HCT116 (cell line): ENCODE data around the gene GSTM4.
"Not testable (repeated sequence)": the region's sequence is repeated elsewhere in the genome, so short reads cannot be mapped to it uniquely, and the experiment has no call there.

Experiments
- CTCF ChIP-seq, 3 experiments: fragments of 200-600 bp in 1 of 3; sonication (generic) in 1 of 3; IDR thresholded peaks in 2 of 3; conservative IDR thresholded peaks in 1 of 3; 2 replicates each; pipeline ENCODE4 v1.5.1; 2012 to 2017; ENCODE audit warnings: low read depth in 2 of 3, low read length in 2 of 3, antibody characterized with exemption in 1 of 3, borderline replicate concordance in 1 of 3, control low read depth in 1 of 3, mild to moderate bottlenecking in 1 of 3, mixed read lengths in 1 of 3, mixed run types in 1 of 3, moderate library complexity in 1 of 3; ENCODE audit not compliant: insufficient read depth in 1 of 3
- EZH2 ChIP-seq: fragments of 200-600 bp; sonication (generic); IDR thresholded peaks from 2 replicates; pipeline ENCODE4 v1.6.1; 2017; ENCODE audit warnings: antibody characterized with exemption, mixed run types
- MAX ChIP-seq: IDR thresholded peaks from 2 replicates; pipeline ENCODE4 v1.6.1; 2012
- POLR2AphosphoS5 ChIP-seq: IDR thresholded peaks from 2 replicates; pipeline ENCODE4 v1.6.1; 2011; ENCODE audit warnings: mild to moderate bottlenecking, low read depth, low read length, moderate library complexity
- SIN3A ChIP-seq: IDR thresholded peaks from 2 replicates; pipeline ENCODE4 v1.6.1; 2012; ENCODE audit warnings: low read depth

DNA sequence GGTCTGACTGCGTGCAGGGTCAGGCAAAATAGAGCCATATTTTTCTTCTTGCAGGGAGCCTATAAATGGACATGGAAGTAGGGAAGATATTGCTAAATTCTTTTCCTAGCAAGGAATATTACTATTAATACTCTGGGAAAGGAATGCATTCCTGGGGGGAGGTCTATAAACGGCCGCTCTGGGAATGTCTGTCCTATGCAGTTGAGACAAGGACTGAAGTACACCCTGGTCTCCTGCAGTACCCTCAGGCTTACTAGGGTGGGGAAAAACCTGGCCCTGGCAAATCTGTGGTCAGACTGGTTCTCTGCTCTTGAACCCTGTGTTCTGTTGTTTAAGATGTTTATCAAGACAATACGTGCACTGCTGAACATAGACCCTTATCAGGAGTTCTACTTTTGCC is 53.0 kb downstream of the GSTM4 start:
- not testable (repeated sequence) for TF ChIP-seq CTCF (IDR thresholded peaks at IDR 0.05 in 2 of 3, conservative IDR thresholded peaks at IDR 0.05 in 1 of 3; ENCODE audit: borderline replicate concordance in 1 of 3, insufficient read depth in 1 of 3, low read depth in 2 of 3, low read length in 2 of 3); EZH2; SIN3A; MAX; POLR2AphosphoS5
